IPS-20b (cell line): ENCODE measurements around the gene ISM1.

Source experiments
- H3K27ac ChIP-seq: one replicate; pipeline ENCODE4 v1.5.1; 2013; ENCODE audit warnings: low read length
- H3K27me3 ChIP-seq: 2 replicates; pipeline ENCODE4 v1.6.1; 2013; ENCODE audit warnings: mild to moderate bottlenecking, low read length, inconsistent platforms; ENCODE audit not compliant: insufficient read depth
- H3K36me3 ChIP-seq: 2 replicates; pipeline ENCODE4 v1.6.1; 2013; ENCODE audit warnings: low read depth, mild to moderate bottlenecking, inconsistent platforms, low read length, moderate library complexity; ENCODE audit not compliant: insufficient read depth
- H3K4me1 ChIP-seq: 2 replicates; pipeline ENCODE4 v1.6.1; 2013; ENCODE audit warnings: mild to moderate bottlenecking, control low read depth, inconsistent platforms, low read length, moderate library complexity; ENCODE audit not compliant: insufficient read depth
- H3K4me3 ChIP-seq: 2 replicates; pipeline ENCODE4 v1.5.1; 2013; ENCODE audit warnings: mild to moderate bottlenecking, low read length, inconsistent platforms
- H3K9ac ChIP-seq: 2 replicates; pipeline ENCODE4 v1.6.1; 2013; ENCODE audit warnings: low read depth, mild to moderate bottlenecking, inconsistent platforms, low read length, moderate library complexity
- H3K9me3 ChIP-seq: 2 replicates; pipeline ENCODE4 v1.6.1; 2013; ENCODE audit warnings: mild to moderate bottlenecking, low read depth, low read length, inconsistent platforms; ENCODE audit not compliant: insufficient read depth

ISM1 gene

DNA sequence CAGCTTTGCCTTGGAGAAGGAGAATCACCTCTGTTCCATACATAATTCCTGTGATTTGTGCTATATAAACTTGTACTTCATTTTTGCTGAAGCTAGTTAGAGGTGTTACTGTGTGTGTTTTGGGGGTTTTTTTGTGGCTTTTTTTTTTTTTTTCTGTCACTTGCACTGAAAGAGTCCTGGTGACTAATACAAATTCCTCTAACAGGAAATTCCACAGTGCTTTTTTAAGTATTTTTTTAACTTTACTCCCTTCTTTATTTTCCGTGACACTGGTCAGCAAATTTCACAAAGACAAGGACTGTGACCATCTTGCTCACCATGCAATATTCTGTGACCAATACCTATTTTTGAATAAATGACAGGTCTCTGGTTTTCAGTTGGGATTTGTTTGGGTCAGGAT is 110.5 kb downstream of the ISM1 start:
- Histone ChIP-seq H3K4me3 (no peak overlapping the region), H3K4me1 (no peaks in the 10 kb centered on the region), H3K9me3 (no peaks in the 10 kb centered on the region)

DNA sequence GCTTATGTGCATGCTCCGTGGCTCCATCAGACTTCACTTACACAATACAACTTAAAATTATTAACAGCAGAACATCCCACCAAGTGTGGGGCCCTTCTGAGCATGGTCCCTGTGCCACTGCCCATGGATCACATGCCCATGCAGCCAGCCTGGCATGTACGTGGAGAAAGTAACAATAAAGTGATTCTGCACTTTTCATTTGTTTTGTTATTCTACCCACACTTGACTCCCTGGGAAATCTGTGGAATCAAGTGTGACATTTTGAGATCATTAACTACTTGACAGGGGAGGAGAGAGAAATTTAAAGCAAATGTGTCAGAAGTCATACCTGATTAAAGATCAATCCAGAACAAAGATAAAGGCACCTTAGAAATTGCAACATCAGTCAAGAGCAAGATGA is 112.0 kb downstream of the ISM1 start:
- no peak overlapping the region for H3K9ac ChIP-seq
- no peaks in the 10 kb centered on the region for H3K9me3 ChIP-seq
- no peaks in the 10 kb centered on the region for H3K4me1 ChIP-seq
- no peak overlapping the region for H3K27ac ChIP-seq
- no peaks in the 10 kb centered on the region for H3K36me3 ChIP-seq
- H3K27me3 ChIP-seq: no peaks in the 10 kb centered on the region
- H3K4me3 ChIP-seq: no peak overlapping the region

More for the DNA sequence above, 110.5 kb downstream of the ISM1 start:
- H3K36me3 ChIP-seq: no peaks in the 10 kb centered on the region
- no peak overlapping the region for H3K9ac ChIP-seq
- no peak overlapping the region for H3K27ac ChIP-seq
- H3K27me3 ChIP-seq: no peaks in the 10 kb centered on the region

DNA sequence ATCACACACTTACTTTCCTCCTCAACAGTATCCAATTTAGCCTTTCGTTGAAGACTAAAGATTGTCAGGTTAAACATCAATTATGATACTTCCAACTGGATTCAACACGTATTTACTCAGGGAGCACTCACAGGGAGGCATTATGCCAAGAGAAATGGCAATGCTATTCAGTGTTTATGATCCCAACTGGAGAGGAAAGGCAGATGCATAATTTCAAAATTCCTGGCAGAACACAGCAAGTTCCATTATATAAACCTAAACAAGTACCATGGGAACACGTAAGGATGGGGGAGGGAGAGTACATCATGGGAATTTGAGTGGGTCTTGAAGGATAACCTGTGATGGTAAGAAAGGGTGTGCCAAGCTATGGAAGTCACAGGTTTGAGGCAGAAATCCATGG is 112.7 kb downstream of the ISM1 start:
- Histone ChIP-seq H3K9me3 (no peaks in the 10 kb centered on the region), H3K9ac (no peak overlapping the region), H3K4me3 (no peak overlapping the region), H3K27ac (no peak overlapping the region), H3K27me3 (no peaks in the 10 kb centered on the region), H3K4me1 (no peaks in the 10 kb centered on the region), H3K36me3 (no peaks in the 10 kb centered on the region)

DNA sequence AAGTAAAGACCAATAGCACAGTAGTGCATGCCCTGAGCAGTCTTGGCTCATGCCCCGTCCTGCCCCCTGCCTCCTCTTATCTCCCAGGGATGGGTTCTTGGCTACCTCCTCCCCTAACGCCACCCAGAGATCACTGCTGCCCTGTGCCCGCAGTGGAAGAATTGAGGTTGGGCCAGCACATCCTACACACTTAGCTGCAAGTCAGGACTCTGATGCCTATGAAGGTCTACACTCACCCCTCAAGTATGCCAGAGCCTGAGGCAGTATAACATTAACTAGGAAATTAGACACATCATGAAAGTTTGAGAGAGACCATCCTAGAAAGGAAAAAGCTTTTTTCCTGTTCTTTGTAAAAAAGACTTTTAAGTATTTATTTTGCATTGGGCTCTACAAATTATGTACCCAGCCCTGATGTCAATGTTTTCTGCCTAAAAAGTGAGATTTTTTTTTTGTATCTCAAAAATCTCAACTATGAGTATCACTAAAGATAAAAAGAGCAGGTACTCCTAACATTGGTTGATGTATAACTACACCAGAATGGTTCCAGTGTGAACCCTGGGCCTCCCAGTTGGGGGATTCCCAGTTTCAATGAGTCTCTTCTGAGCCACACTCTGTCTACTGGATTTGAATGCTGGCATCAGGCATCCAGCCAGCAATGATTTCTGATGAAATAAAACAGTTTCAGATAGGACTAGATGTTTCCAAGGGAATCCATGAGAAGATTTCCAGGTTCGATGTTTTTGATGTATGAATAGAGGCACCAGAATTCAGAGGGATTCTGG is 115.4 kb downstream of the ISM1 start:
- Histone ChIP-seq H3K27me3 (no peaks in the 10 kb centered on the region), H3K9ac (no peak overlapping the region), H3K9me3 (no peaks in the 10 kb centered on the region), H3K27ac (no peak overlapping the region), H3K36me3 (no peaks in the 10 kb centered on the region), H3K4me3 (no peak overlapping the region), H3K4me1 (no peaks in the 10 kb centered on the region)

DNA sequence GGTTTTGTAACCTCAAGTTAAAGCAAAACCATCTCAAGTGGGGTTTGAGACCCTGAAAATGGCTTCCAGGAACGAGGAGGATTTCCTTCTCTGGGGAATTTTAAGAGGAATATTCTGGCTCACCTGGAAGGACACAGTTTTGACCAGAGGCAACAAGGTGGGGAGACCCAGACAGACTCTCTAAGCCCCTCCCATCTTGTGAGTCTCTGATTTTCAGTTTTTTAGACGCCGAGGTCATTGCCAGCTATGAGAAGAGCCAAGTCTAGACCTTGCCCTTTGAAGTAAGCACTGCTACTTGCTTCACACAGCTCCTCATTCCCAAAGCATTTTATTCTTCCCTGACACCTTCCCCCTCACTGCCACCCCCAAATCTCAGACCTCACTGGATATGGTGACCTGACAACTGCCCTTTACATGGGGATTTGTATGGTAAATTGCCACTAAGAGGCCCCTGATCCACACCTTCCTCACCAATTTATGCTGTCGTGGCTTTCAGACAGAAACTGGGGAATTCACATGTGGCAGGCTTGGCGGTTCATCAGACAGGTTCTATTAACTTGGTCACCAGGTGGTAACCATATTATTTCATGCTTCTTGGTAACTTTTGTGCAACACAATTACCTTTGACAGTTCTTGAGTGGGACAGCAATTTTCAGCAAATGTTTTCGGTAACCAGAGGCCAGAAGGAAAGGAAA is 116.2 kb downstream of the ISM1 start:
- Histone ChIP-seq H3K36me3 (no peaks in the 10 kb centered on the region), H3K9me3 (no peaks in the 10 kb centered on the region), H3K9ac (no peak overlapping the region), H3K27me3 (no peaks in the 10 kb centered on the region), H3K4me3 (no peak overlapping the region), H3K4me1 (no peaks in the 10 kb centered on the region), H3K27ac (no peak overlapping the region)

GRCh38 chr20:13338097-13338661 is 117.1 kb downstream of the ISM1 start:
- Histone ChIP-seq H3K27me3 (no peaks in the 10 kb centered on the region), H3K9ac (no peak overlapping the region), H3K27ac (no peak overlapping the region), H3K9me3 (no peaks in the 10 kb centered on the region), H3K4me3 (no peak overlapping the region), H3K4me1 (no peaks in the 10 kb centered on the region; the same call in 1 of the 2 replicates), H3K36me3 (no peaks in the 10 kb centered on the region)

DNA sequence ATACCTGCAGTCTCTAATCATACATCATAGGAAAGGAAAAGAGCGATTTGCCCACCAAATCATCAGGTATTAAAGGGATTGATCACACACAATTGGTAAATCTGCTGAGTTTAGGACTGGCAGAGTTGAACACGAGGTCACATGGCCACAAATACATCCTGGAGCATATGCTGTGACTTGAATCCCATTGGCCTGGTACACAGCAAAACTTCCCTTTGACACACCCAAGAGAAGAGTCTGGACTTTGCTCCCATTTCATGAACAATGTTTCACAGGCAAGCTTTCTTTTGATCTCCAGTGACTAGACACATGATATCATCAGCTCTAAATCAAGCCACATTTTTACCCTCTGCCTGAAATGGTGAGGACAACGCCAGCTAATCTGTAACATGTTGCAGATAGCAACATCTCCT is 117.9 kb downstream of the ISM1 start:
- H3K27me3 ChIP-seq: no peaks in the 10 kb centered on the region
- H3K36me3 ChIP-seq: no peaks in the 10 kb centered on the region
- H3K4me3 ChIP-seq: no peak overlapping the region
- no peaks in the 10 kb centered on the region; the same call in 1 of the 2 replicates for H3K4me1 ChIP-seq
- H3K9me3 ChIP-seq: no peaks in the 10 kb centered on the region
- no peak overlapping the region for H3K27ac ChIP-seq
- H3K9ac ChIP-seq: no peak overlapping the region

DNA sequence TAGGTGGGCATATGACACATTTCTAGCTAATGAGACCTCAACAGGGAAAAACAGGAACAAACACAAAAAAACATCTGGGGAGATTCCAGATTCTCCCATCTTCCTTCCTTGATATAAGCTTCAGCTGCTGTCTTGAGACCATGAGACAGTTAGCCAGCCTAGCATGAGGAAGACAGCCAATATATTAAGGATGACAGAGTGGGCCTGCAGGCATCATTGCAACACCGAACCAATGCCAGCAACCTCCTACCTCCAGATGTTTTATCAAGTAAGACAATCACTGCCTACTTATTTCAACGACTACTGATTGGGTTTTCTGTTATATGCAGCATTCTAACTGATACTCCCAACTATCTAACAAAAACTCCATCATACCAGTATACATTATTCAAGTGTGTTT is 119.0 kb downstream of the ISM1 start:
- Histone ChIP-seq H3K9ac (no peak overlapping the region), H3K4me3 (no peak overlapping the region), H3K4me1 (no peaks in the 10 kb centered on the region; the same call in 1 of the 2 replicates), H3K36me3 (no peaks in the 10 kb centered on the region), H3K9me3 (no peaks in the 10 kb centered on the region), H3K27ac (no peak overlapping the region), H3K27me3 (no peaks in the 10 kb centered on the region)

- Histone ChIP-seq H3K4me1 (no peaks in the 10 kb centered on the region; the same call in 1 of the 2 replicates), H3K27ac (no peak overlapping the region), H3K36me3 (no peaks in the 10 kb centered on the region), H3K4me3 (no peak overlapping the region), H3K9me3 (no peaks in the 10 kb centered on the region), H3K27me3 (no peaks in the 10 kb centered on the region), H3K9ac (no peak overlapping the region)
Observed at GRCh38 chr20:13341737-13342393, 120.8 kb downstream of the ISM1 start.

DNA sequence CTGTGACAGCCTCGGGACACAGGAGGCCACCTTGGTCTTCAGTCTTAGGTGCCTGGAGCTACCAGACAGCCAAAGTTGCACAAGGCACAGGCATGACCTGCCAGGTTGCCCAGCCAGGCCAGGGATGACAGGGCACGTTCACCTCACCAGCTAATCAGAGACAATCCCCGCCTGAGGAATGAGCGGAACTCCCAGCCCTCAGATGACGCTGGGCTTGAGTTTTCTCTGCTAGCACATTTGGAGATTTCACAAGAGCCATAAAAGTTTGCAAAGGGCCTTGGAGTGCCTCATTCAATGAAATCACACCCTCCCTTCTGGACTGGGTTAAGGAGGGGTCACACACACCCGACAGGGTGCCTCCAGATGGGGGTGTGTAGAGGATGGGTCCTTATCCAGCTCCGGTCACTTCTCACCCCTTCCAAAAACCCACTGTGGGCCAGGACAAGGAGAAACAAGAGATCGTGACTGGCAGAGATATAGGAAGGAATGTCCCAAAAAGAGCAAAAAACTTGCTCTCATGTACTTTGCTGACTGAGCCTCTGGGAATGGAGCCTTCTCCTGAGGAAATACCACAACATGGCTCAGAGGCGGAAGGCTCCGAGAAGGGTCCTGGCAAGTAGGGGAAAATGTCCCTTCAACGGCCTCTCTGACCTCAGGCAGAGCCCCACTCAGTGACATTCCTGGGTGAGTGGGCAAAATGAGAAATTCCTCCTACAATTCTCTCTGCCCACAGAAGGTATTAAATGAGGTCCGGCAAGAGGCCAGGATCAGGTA is 121.6 kb downstream of the ISM1 start:
- H3K27me3 ChIP-seq: no peaks in the 10 kb centered on the region
- no peak overlapping the region for H3K9ac ChIP-seq
- no peaks in the 10 kb centered on the region for H3K36me3 ChIP-seq
- H3K4me1 ChIP-seq: no peaks in the 10 kb centered on the region; the same call in 1 of the 2 replicates
- H3K9me3 ChIP-seq: no peaks in the 10 kb centered on the region
- no peak overlapping the region for H3K4me3 ChIP-seq
- no peak overlapping the region for H3K27ac ChIP-seq

DNA sequence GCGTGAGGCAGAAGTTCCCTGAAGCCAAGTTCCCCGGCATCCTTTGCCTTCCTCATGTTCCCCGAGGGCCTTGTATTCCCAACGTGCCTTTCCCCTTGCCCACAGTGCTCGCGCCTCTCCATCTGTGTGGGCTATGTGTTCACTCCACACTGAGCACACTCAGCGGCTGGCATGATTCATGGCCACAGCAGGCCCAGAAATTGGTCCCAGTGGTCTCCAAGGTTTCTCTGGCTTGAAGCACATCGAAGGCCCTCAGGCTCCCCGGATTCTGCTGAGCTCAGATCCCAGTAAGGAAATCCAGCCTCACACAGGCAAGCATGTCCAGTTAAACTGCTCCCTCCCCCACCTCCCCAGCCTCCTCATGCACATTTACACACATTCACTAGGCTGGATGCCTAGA is 123.6 kb downstream of the ISM1 start:
- H3K9me3 ChIP-seq: no peaks in the 10 kb centered on the region
- no peaks in the 10 kb centered on the region for H3K36me3 ChIP-seq
- H3K9ac ChIP-seq: no peak overlapping the region
- H3K4me3 ChIP-seq: no peak overlapping the region
- no peaks in the 10 kb centered on the region for H3K27me3 ChIP-seq
- no peaks in the 10 kb centered on the region; the same call in 1 of the 2 replicates for H3K4me1 ChIP-seq
- no peak overlapping the region for H3K27ac ChIP-seq
